DMS 273 treated with DMSO at 0.1 percent for 48 hours (cell line): ENCODE data around the gene JMJD6.

Experiments
- DNase-seq: peaks from one replicate; lab custom pipeline; 2025; lab: John Stamatoyannopoulos, UW

JMJD6 gene

GRCh38 chr17:76679239-76679638 is 47.2 kb downstream of the JMJD6 start:
- no peak for DNase-seq

DNA sequence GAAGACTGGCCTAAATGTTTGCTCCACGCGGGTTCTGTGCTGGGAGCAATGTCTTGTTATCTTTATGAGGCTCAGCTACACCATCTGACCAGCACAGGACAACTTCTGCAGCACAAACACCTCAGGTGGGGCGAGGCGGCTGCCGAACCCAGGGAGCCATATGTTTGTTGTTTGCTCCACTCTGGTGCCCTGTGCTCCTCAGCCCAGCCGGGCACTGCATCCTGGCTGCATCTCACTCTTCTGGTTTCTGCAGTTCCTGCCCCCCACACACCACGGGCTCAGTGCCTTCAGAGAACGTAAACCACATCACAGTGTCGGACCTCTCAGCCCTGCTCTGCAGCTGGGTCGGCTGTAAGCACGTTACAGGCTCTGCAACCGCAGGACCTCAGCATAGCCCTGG is 48.1 kb downstream of the JMJD6 start:
- DNase-seq, result no peak

GRCh38 chr17:76677406-76677805 is 49.0 kb downstream of the JMJD6 start:
- no peak for DNase-seq

DNA sequence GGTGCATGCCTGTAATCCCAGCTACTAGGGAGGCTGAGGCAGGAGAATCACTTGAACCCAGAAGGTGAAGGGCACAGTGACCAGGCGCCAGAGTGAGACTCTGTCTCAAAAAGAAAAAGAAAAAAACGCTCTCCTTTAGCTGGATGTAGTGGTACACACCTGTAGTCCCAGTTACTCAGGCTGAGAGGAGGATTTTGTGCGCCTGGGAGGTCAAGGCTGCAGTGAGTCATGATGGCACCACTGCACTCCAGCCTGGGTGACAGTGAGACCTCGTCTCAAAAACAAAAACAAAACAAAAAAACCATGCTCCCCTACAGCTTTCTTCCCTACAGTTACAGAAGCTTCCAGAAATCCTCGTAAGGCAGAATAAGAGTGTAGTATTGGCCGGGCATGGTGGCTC is 49.8 kb downstream of the JMJD6 start:
- DNase-seq, result no peak

DNA sequence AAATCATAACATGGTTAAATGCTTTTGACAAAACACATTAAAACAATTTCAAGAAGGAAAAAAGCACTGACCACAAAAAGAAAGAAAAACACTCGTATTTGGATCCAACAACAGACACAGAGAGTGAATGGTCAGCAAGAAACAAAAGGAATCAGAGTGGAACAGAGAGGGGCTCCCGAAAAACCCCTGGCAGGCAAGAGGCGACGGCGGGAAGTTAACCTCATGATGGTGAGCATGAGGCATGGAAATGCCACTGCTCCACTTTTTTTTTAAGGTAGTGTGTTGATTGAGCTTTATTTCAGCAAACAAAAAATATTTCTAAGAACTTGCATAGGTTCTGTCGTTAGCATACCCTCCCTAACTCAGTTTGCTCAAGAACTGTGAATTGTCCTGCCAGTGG is 50.8 kb downstream of the JMJD6 start:
- no peak for DNase-seq

DNA sequence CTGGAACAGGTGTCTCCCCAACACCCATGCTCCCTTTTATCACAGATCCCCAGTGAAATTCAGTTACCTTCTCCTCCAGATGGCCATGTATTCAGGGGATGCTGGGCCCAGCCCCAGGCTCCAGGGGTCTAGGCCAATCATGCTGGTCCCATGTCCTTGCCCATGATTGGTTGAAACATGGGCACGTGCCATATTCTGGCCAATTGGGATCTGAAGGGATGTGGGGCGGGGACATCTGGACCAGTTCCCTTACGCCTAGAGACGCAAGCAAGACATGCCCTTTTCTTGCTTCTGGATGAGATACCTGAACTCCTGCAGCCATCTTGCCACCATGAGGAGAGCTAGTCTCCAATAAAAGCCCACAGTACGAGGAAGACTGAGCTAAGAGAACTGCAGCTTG is 51.8 kb downstream of the JMJD6 start:
- no peak for DNase-seq

DNA sequence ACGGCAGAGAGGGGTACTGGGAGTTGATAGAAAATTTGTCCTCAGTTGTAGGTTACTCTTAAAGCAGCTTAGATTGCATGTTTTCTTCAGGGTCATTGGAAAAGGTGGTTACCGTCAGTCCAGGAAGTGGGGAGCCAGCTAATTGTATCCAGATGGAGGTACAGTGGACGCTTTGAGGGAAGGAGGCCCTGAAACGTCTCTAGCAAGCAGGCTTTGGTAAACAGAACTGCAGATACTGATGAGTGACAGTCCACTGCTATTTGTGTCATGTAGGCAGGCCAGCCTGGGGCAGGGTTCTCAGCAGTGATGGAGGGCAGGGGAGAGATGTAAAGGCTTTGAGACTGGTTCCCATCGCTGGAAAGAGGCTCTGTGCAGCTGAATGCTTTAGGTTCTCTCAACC is 52.7 kb downstream of the JMJD6 start:
- no peak for DNase-seq

GRCh38 chr17:76672892-76673291 is 53.5 kb downstream of the JMJD6 start:
- DNase-seq, result no peak

- no peak for DNase-seq
These were observed 54.0 kb downstream of the JMJD6 start for GRCh38 chr17:76672270-76672851.

- DNase-seq, result no peak
These were observed 54.5 kb downstream of the JMJD6 start for GRCh38 chr17:76671912-76672262.

- DNase-seq, result peak; percentile 99
These were observed 55.1 kb downstream of the JMJD6 start for GRCh38 chr17:76671123-76671911.

- DNase-seq, result no peak
These were observed 55.7 kb downstream of the JMJD6 start for GRCh38 chr17:76670718-76671122.

DNA sequence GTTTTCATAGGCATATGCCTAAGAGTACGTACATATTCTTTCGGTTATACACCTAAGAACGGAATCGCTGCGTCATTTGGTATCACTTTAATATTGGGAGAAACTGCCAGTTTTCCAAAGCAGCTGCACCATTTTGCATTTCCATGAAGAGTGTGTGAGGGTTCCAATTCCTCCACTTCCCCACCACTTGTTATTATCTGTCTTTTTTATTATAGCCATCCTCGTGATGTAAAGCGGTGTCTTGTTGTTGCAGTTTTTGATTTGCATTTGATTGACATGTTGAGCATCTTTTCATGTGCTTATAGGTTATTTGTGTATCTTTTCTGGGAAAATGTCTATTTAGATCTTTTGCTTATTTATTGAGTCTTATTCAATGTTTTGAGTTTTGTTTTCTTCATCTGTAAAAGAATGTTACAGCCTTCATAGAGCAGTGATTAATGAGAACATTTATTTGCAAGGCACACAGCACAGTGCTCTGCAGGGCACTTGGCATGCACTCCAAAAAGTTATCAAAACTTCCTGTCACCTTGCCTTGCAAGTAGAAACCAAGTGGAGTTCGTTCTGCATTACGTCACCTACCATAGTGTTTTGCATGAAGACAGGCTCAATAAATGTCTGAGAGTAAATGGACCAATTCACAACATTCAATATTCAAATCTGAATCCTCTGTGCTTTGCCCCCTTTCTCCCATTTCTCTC is 56.2 kb downstream of the JMJD6 start:
- DNase-seq, result no peak
